SK-N-SH (cell line): Measurements from ENCODE around the gene PEX11G. TPM values are rescaled to one million over a fixed set of nuclear protein-coding genes. Genes with fewer than 3 reads are reported as not detected.

Source experiments
- CTCF ChIA-PET: fragments of 300-600, 350-600 bp; formaldehyde crosslinking; extraction: SDS; loops from one replicate; lab custom pipeline; 2021; lab: Yijun Ruan, JAX
- POLR2A ChIA-PET: fragments of 350-600 bp; sonication (Branson Sonifier 250); formaldehyde crosslinking; extraction: SDS; loops from one replicate; lab custom pipeline; 2020; ENCODE audit warnings: antibody characterized with exemption, inconsistent platforms; lab: Yijun Ruan, JAX
- DNase-seq: peaks from one replicate; pipeline ENCODE4 v3.0.0; 2012
- H2AFZ ChIP-seq: fragments of 200-600 bp; sonication (generic); 2 replicates; pipeline ENCODE4 v1.8.1; 2016; ENCODE audit warnings: antibody characterized with exemption, mild to moderate bottlenecking, low read depth
- H3F3A ChIP-seq: fragments of 200-600 bp; sonication (generic); replicated peaks from 2 replicates; pipeline ENCODE3; 2016; ENCODE audit warnings: antibody characterized with exemption, mild to moderate bottlenecking; ENCODE audit not compliant: insufficient read depth
- H3K27ac ChIP-seq, 2 experiments: fragments of 200-500 bp in 1 of 2; fragments of 200-600 bp in 1 of 2; sonication (Bioruptor generic) in 1 of 2; sonication (generic), shearing (Covaris generic) in 1 of 2; 2 replicates each; pipeline versions ENCODE4 v1.5.1 to v1.6.1; 2014 to 2016; ENCODE audit warnings: low read depth in 2 of 2, inconsistent platforms in 1 of 2, low read length in 1 of 2, mild to moderate bottlenecking in 1 of 2, mixed read lengths in 1 of 2
- H3K27me3 ChIP-seq: fragments of 200-600 bp; sonication (generic), shearing (Covaris generic); 2 replicates; pipeline ENCODE4 v1.6.1; 2016; ENCODE audit warnings: mixed run types; ENCODE audit not compliant: insufficient read depth
- H3K36me3 ChIP-seq, 2 experiments: fragments of 200-500 bp in 1 of 2; fragments of 200-600 bp in 1 of 2; sonication (Bioruptor generic) in 1 of 2; sonication (generic) in 1 of 2; replicated peaks in 1 of 2; 2 replicates each; pipeline versions ENCODE3 to v1.5.1; 2014 to 2016; ENCODE audit warnings: low read length in 1 of 2, mild to moderate bottlenecking in 1 of 2; ENCODE audit not compliant: insufficient read depth in 2 of 2, control insufficient read depth in 1 of 2
- H3K4me1 ChIP-seq, 2 experiments: fragments of 200-500 bp in 1 of 2; fragments of 200-600 bp in 1 of 2; sonication (Bioruptor generic) in 1 of 2; sonication (generic), shearing (Covaris generic) in 1 of 2; 2 replicates each; pipeline versions ENCODE4 v1.5.1 to v1.6.1; 2014 to 2016; ENCODE audit warnings: low read depth in 1 of 2, low read length in 1 of 2, mixed run types in 1 of 2; ENCODE audit not compliant: insufficient read depth in 2 of 2, control insufficient read depth in 1 of 2
- H3K4me2 ChIP-seq: fragments of 200-600 bp; sonication (generic), shearing (Covaris generic); 2 replicates; pipeline ENCODE4 v1.6.1; 2017; ENCODE audit warnings: mixed run types
- H3K4me3 ChIP-seq, 2 experiments: fragments of 200-500 bp in 1 of 2; fragments of 200-600 bp in 1 of 2; sonication (Bioruptor generic) in 1 of 2; sonication (generic), shearing (Covaris generic) in 1 of 2; 2 replicates each; pipeline versions ENCODE4 v1.5.1 to v1.8.1; 2014 to 2016; ENCODE audit warnings: low read depth in 2 of 2, inconsistent platforms in 1 of 2, low read length in 1 of 2, mild to moderate bottlenecking in 1 of 2, mixed read lengths in 1 of 2, moderate library complexity in 1 of 2
- H3K79me2 ChIP-seq: fragments of 200-600 bp; sonication (generic); 2 replicates; pipeline ENCODE4 v1.8.1; 2017; ENCODE audit warnings: mild to moderate bottlenecking; ENCODE audit not compliant: insufficient read depth
- H3K9ac ChIP-seq: fragments of 200-600 bp; sonication (generic); 2 replicates; pipeline ENCODE4 v1.6.1; 2017; ENCODE audit warnings: mixed run types
- H3K9me2 ChIP-seq: fragments of 200-600 bp; sonication (generic); 2 replicates; pipeline ENCODE4 v1.6.1; 2017; ENCODE audit warnings: mixed run types
- H3K9me3 ChIP-seq: fragments of 200-600 bp; sonication (generic); 2 replicates; pipeline ENCODE4 v1.6.1; 2017; ENCODE audit warnings: mixed run types, mild to moderate bottlenecking, moderate library complexity
- H4K20me1 ChIP-seq: fragments of 200-600 bp; sonication (generic); 2 replicates; pipeline ENCODE4 v1.6.1; 2017; ENCODE audit warnings: mild to moderate bottlenecking, mixed run types; ENCODE audit not compliant: insufficient read depth
- CHD2 ChIP-seq: fragments of 150-350 bp; IDR thresholded peaks from 2 replicates; pipeline ENCODE4 v1.6.1; 2018; ENCODE audit warnings: low read length; ENCODE audit not compliant: partially characterized antibody
- EP300 ChIP-seq, 2 experiments: IDR thresholded peaks; 2 replicates each; pipeline versions ENCODE4 v1.4.0 to v1.6.1; 2012; ENCODE audit warnings: borderline replicate concordance in 1 of 2, low read depth in 1 of 2, low read length in 1 of 2
- EZH2phosphoT487 ChIP-seq: fragments of 200-600 bp; sonication (generic); IDR thresholded peaks from 2 replicates; pipeline ENCODE4 v1.6.1; 2017; ENCODE audit warnings: low read depth, mixed run types, mild to moderate bottlenecking, antibody characterized with exemption, moderate library complexity, borderline replicate concordance
- FOSL2 ChIP-seq: IDR thresholded peaks from 2 replicates; pipeline ENCODE4 v1.4.0; 2012; ENCODE audit warnings: low read depth, mild to moderate bottlenecking, moderate library complexity, borderline replicate concordance
- FOXM1 ChIP-seq: IDR thresholded peaks from 2 replicates; pipeline ENCODE4 v1.4.0; 2012; ENCODE audit warnings: low read depth, mild to moderate bottlenecking
- JUND ChIP-seq: IDR thresholded peaks from 2 replicates; pipeline ENCODE4 v1.4.0; 2012
- MXI1 ChIP-seq: IDR thresholded peaks from 2 replicates; pipeline ENCODE4 v1.6.1; 2012; ENCODE audit warnings: mild to moderate bottlenecking, low read depth, low read length, improper control_type of control experiment
- POLR2AphosphoS5 ChIP-seq: IDR thresholded peaks from 2 replicates; pipeline ENCODE4 v1.6.1; 2012; ENCODE audit warnings: low read depth, low read length
- RAD21 ChIP-seq: IDR thresholded peaks from 2 replicates; pipeline ENCODE4 v1.6.1; 2012; ENCODE audit warnings: mild to moderate bottlenecking, low read length
- RFX5 ChIP-seq: IDR thresholded peaks from 2 replicates; pipeline ENCODE4 v1.6.1; 2012; ENCODE audit warnings: mild to moderate bottlenecking, improper control_type of control experiment, low read length
- RXRA ChIP-seq: IDR thresholded peaks from 2 replicates; pipeline ENCODE4 v1.4.0; 2012; ENCODE audit warnings: low read depth, mild to moderate bottlenecking, borderline replicate concordance
- SMC3 ChIP-seq: IDR thresholded peaks from 2 replicates; pipeline ENCODE4 v1.6.1; 2012; ENCODE audit warnings: low read depth, low read length, improper control_type of control experiment
- TEAD4 ChIP-seq: IDR thresholded peaks from 2 replicates; pipeline ENCODE4 v1.4.0; 2012; ENCODE audit warnings: mild to moderate bottlenecking, borderline replicate concordance; ENCODE audit not compliant: insufficient read depth
- YY1 ChIP-seq: IDR thresholded peaks from 2 replicates; pipeline ENCODE4 v1.4.0; 2012; ENCODE audit warnings: low read depth, mild to moderate bottlenecking
- WGBS: methylation state at CpG from one replicate; pipeline ENCODE4 v1.1.6; 2017; ENCODE audit warnings: low lambda C conversion rate; 5-methylcytosine and 5-hydroxymethylcytosine counted together
- polyA plus RNA-seq, 3 experiments: library from polyadenylated mRNA; depleted of rRNA; stranded (reverse); fragments of >200 nt; gene quantifications; 2 replicates each; pipeline ENCODE4 v1.2.3, GENCODE V29; 2012
- TF ChIP-seq, protein P1 (sequence below): IDR thresholded peaks from 2 replicates; pipeline ENCODE4; 2012
- TF ChIP-seq, protein P2 (sequence below): IDR thresholded peaks from 2 replicates; pipeline ENCODE4 v1.4.0; 2012; ENCODE audit warnings: low read depth
- TF ChIP-seq, protein P3 (sequence below): fragments of 200-600 bp; sonication (generic); IDR thresholded peaks from 2 replicates; pipeline ENCODE4 v1.6.1; 2017; ENCODE audit warnings: antibody characterized with exemption, mild to moderate bottlenecking, moderate library complexity
- TF ChIP-seq, protein P4 (sequence below): IDR thresholded peaks from 2 replicates; pipeline ENCODE4 v1.4.0; 2012; ENCODE audit warnings: low read depth, borderline replicate concordance

PEX11G gene
- polyA plus RNA-seq, 1 of the 3 experiments (the other 2 are of a cell fraction): 6.1 TPM

DNA sequence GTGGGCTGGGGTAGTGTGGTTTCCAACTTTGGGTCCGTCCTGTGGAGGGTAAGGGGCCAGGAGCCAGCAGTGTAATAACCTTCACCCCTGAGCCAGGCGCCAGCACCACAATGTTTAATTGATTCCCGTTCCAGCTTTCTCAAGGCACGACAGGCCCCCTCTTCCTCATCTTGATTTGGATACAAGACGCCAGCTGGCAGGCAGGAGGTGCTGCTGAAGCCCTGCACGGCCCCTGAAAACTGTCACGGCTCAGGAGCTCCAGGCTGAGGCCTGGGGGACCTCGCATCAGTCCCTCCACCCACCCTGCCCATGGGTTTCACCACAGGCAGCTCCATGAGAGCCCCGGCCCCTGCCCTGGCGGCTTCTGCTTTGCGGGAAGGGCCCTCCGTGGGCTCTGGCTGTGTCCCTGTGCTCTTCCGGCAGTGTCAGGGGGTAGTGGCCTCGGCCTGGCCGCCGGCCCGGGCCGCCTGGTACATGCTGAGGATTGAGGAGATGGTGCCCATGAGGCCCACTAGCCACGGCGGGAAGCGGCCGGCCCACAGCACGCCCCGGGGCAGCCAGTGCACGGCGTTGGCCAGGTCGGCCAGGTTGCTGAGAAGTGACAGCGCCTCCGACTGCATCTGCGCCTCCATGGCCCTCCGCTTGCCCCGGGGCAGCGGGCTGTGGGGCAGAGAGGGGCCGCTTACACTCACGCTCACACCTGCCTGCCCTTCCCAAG lies 11.9 kb downstream of the PEX11G start:
- Histone ChIP-seq H3K27me3 (no peaks in the 10 kb centered on the region), H4K20me1 (no peaks in the 10 kb centered on the region), H3K36me3 (peaks cover 0 to 2% of the 10 kb centered on the region in 2 experiments), H3K27ac (no peak overlapping the region), H3F3A (no peaks in the 10 kb centered on the region), H3K9me3 (no peaks in the 10 kb centered on the region), H3K4me1 (peaks cover 0 to 14% of the 10 kb centered on the region in 2 experiments; a peak in 1 of 4 replicates), H3K4me3 (no peak overlapping the region), H3K9ac (no peak overlapping the region), H3K9me2 (no peaks in the 10 kb centered on the region), H2AFZ (no peak overlapping the region), H3K79me2 (no peaks in the 10 kb centered on the region), H3K4me2 (no peak overlapping the region)
- POLR2A ChIA-PET: no interaction called here
- peak; percentile 23 for DNase-seq
- TF ChIP-seq YY1: no peak
- TF ChIP-seq TEAD4: no peak
- no peak for TF ChIP-seq FOSL2
- TF ChIP-seq RFX5: no peak
- TF ChIP-seq, protein P1, sequence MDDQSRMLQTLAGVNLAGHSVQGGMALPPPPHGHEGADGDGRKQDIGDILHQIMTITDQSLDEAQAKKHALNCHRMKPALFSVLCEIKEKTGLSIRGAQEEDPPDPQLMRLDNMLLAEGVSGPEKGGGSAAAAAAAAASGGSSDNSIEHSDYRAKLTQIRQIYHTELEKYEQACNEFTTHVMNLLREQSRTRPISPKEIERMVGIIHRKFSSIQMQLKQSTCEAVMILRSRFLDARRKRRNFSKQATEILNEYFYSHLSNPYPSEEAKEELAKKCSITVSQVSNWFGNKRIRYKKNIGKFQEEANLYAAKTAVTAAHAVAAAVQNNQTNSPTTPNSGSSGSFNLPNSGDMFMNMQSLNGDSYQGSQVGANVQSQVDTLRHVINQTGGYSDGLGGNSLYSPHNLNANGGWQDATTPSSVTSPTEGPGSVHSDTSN: no peak
- TF ChIP-seq RXRA: no peak
- TF ChIP-seq, protein P2, sequence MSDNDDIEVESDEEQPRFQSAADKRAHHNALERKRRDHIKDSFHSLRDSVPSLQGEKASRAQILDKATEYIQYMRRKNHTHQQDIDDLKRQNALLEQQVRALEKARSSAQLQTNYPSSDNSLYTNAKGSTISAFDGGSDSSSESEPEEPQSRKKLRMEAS: no peak
- no peak for TF ChIP-seq FOXM1
- TF ChIP-seq MXI1: no peak
- TF ChIP-seq JUND: no peak
- TF ChIP-seq, protein P3, sequence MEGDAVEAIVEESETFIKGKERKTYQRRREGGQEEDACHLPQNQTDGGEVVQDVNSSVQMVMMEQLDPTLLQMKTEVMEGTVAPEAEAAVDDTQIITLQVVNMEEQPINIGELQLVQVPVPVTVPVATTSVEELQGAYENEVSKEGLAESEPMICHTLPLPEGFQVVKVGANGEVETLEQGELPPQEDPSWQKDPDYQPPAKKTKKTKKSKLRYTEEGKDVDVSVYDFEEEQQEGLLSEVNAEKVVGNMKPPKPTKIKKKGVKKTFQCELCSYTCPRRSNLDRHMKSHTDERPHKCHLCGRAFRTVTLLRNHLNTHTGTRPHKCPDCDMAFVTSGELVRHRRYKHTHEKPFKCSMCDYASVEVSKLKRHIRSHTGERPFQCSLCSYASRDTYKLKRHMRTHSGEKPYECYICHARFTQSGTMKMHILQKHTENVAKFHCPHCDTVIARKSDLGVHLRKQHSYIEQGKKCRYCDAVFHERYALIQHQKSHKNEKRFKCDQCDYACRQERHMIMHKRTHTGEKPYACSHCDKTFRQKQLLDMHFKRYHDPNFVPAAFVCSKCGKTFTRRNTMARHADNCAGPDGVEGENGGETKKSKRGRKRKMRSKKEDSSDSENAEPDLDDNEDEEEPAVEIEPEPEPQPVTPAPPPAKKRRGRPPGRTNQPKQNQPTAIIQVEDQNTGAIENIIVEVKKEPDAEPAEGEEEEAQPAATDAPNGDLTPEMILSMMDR: no peak
- no peak for TF ChIP-seq SMC3
- TF ChIP-seq POLR2AphosphoS5: no peak
- TF ChIP-seq EP300 (IDR thresholded peaks at IDR 0.05; ENCODE audit: borderline replicate concordance in 1 of 2, low read depth in 1 of 2, low read length in 1 of 2): no peak
- no peak for TF ChIP-seq RAD21
- TF ChIP-seq, protein P4, sequence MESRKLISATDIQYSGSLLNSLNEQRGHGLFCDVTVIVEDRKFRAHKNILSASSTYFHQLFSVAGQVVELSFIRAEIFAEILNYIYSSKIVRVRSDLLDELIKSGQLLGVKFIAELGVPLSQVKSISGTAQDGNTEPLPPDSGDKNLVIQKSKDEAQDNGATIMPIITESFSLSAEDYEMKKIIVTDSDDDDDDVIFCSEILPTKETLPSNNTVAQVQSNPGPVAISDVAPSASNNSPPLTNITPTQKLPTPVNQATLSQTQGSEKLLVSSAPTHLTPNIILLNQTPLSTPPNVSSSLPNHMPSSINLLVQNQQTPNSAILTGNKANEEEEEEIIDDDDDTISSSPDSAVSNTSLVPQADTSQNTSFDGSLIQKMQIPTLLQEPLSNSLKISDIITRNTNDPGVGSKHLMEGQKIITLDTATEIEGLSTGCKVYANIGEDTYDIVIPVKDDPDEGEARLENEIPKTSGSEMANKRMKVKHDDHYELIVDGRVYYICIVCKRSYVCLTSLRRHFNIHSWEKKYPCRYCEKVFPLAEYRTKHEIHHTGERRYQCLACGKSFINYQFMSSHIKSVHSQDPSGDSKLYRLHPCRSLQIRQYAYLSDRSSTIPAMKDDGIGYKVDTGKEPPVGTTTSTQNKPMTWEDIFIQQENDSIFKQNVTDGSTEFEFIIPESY: no peak
- TF ChIP-seq CHD2: no peak
- TF ChIP-seq EZH2phosphoT487: no peak
- CTCF ChIA-PET: interaction anchor here (1.0 kb wide), 1 partner anchor 20 kb away, joined by 3 read pairs; no protein-coding TSS in a partner anchor
- WGBS: 94% methylated on average over 11 of the region's 35 CpGs
